ENCODE measurements around the gene STX11.
"Not testable (repeated sequence)": the region's sequence is repeated elsewhere in the genome, so short reads cannot be mapped to it uniquely, and the experiment has no call there.

Gene STX11

GRCh38 chr6:144174006-144174405 lies 23.7 kb downstream of the STX11 start:
- DNase-seq (ENCODE audit: low read depth, low spot score) = no peak

GRCh38 chr6:144176043-144176442 lies 25.7 kb downstream of the STX11 start:
- DNase-seq (ENCODE audit: low read depth, low spot score) = no peak

GRCh38 chr6:144177726-144178125 lies 27.4 kb downstream of the STX11 start:
- no peak for DNase-seq (ENCODE audit: low read depth, low spot score)

- no peak for DNase-seq (ENCODE audit: low read depth, low spot score)
These were observed 28.0 kb downstream of the STX11 start for GRCh38 chr6:144178323-144178722.

GRCh38 chr6:144179237-144179636 lies 28.9 kb downstream of the STX11 start:
- DNase-seq (ENCODE audit: low read depth, low spot score) = no peak

- no peak for DNase-seq (ENCODE audit: low read depth, low spot score)
These were observed 29.5 kb downstream of the STX11 start for GRCh38 chr6:144179828-144180227.

- DNase-seq (ENCODE audit: low read depth, low spot score) = not testable (repeated sequence)
These were observed 30.0 kb downstream of the STX11 start for GRCh38 chr6:144180354-144180753.

GRCh38 chr6:144181639-144182038 lies 31.3 kb downstream of the STX11 start:
- no peak for DNase-seq (ENCODE audit: low read depth, low spot score)

- not testable (repeated sequence) for DNase-seq (ENCODE audit: low read depth, low spot score)
These were observed 33.9 kb downstream of the STX11 start for GRCh38 chr6:144184186-144184585.

- no peak for DNase-seq (ENCODE audit: low read depth, low spot score)
These were observed 35.0 kb downstream of the STX11 start for GRCh38 chr6:144185133-144185836.

- no peak for DNase-seq (ENCODE audit: low read depth, low spot score)
These were observed 36.7 kb downstream of the STX11 start for GRCh38 chr6:144186817-144187625.

- DNase-seq (ENCODE audit: low read depth, low spot score) = no peak
These were observed 39.0 kb downstream of the STX11 start for GRCh38 chr6:144189351-144189750.

GRCh38 chr6:144190080-144190479 lies 39.8 kb downstream of the STX11 start:
- DNase-seq (ENCODE audit: low read depth, low spot score) = no peak

GRCh38 chr6:144190593-144190992 lies 40.3 kb downstream of the STX11 start:
- DNase-seq (ENCODE audit: low read depth, low spot score) = no peak

GRCh38 chr6:144193181-144193580 lies 42.9 kb downstream of the STX11 start:
- no peak for DNase-seq (ENCODE audit: low read depth, low spot score)

GRCh38 chr6:144194293-144194810 lies 44.0 kb downstream of the STX11 start:
- no peak for DNase-seq (ENCODE audit: low read depth, low spot score)

GRCh38 chr6:144195671-144196270 lies 45.5 kb downstream of the STX11 start:
- no peak for DNase-seq (ENCODE audit: low read depth, low spot score)

GRCh38 chr6:144197919-144198318 lies 47.6 kb downstream of the STX11 start:
- no peak for DNase-seq (ENCODE audit: low read depth, low spot score)

- no peak for DNase-seq (ENCODE audit: low read depth, low spot score)
These were observed 52.7 kb downstream of the STX11 start for GRCh38 chr6:144202879-144203468.

- DNase-seq (ENCODE audit: low read depth, low spot score) = no peak
These were observed 60.8 kb downstream of the STX11 start for GRCh38 chr6:144211160-144211559.

- no peak for DNase-seq (ENCODE audit: low read depth, low spot score)
These were observed 63.0 kb downstream of the STX11 start for GRCh38 chr6:144213315-144213714.

GRCh38 chr6:144214029-144214428 lies 63.7 kb downstream of the STX11 start:
- no peak for DNase-seq (ENCODE audit: low read depth, low spot score)
